HepG2 (cell line): ENCODE data around the gene POLR3GL. TPM values are rescaled to one million over a fixed set of nuclear protein-coding genes. Genes with fewer than 3 reads are reported as not detected.

Experiments
- AKAP8 ChIP-seq: sonication (generic); formaldehyde crosslinking; IDR thresholded peaks from 2 replicates; pipeline ENCODE4 v1.5.1; 2020; ENCODE audit warnings: mild to moderate bottlenecking, missing genetic modification reagents
- CBX5 ChIP-seq: sonication (generic); formaldehyde crosslinking; IDR thresholded peaks from 2 replicates; pipeline ENCODE4 v1.4.0; 2020; ENCODE audit warnings: missing genetic modification reagents, borderline replicate concordance
- CEBPG ChIP-seq: IDR thresholded peaks from 2 replicates; pipeline ENCODE4 v1.6.1; 2016
- CTCF ChIP-seq: sonication (generic); formaldehyde crosslinking; IDR thresholded peaks from 2 replicates; pipeline ENCODE4 v1.5.0; 2020; ENCODE audit warnings: mild to moderate bottlenecking, missing genetic modification reagents, moderate library complexity
- FOXM1 ChIP-seq: sonication (generic); formaldehyde crosslinking; IDR thresholded peaks from 2 replicates; pipeline ENCODE4 v1.5.0; 2020; ENCODE audit warnings: missing genetic modification reagents
- KDM2A ChIP-seq: sonication (generic); formaldehyde crosslinking; IDR thresholded peaks from 2 replicates; pipeline ENCODE4 v1.4.0; 2020; ENCODE audit warnings: low read depth, missing genetic modification reagents, borderline replicate concordance
- KDM3A ChIP-seq: IDR thresholded peaks from 2 replicates; pipeline ENCODE4 v1.6.1; 2018; ENCODE audit warnings: low read depth, missing compliant biosample characterization
- MAFK ChIP-seq, 2 experiments: IDR thresholded peaks in 1 of 2; conservative IDR thresholded peaks in 1 of 2; 2 replicates each; pipeline ENCODE4 v1.6.1; 2011; ENCODE audit warnings: improper control_type of control experiment in 2 of 2, low read length in 2 of 2
- MNT ChIP-seq: fragments of 450-650 bp; IDR thresholded peaks from 2 replicates; pipeline ENCODE4 v1.6.1; 2016
- MYPOP ChIP-seq: sonication (generic); formaldehyde crosslinking; IDR thresholded peaks from 2 replicates; pipeline ENCODE4 v1.8.1; 2023; ENCODE audit warnings: mild to moderate bottlenecking, moderate library complexity, missing genetic modification reagents
- POLR2A ChIP-seq, 2 experiments: IDR thresholded peaks; 2 replicates each; pipeline ENCODE4 v1.6.1; 2011; ENCODE audit warnings: low read depth in 2 of 2, low read length in 2 of 2, mild to moderate bottlenecking in 1 of 2, moderate library complexity in 1 of 2; ENCODE audit not compliant: insufficient read depth in 1 of 2
- RBM22 ChIP-seq: fragments of 200-400 bp; formaldehyde crosslinking; optimal IDR thresholded peaks from 2 replicates; pipeline ENCODE3; 2017; ENCODE audit warnings: mild to moderate bottlenecking, low read length, moderate library complexity
- SMAD1 ChIP-seq: sonication (generic); formaldehyde crosslinking; IDR thresholded peaks from 2 replicates; pipeline ENCODE4 v1.4.0; 2020; ENCODE audit warnings: missing genetic modification reagents, low read depth, mild to moderate bottlenecking, borderline replicate concordance
- ZNF138 ChIP-seq: sonication (generic); formaldehyde crosslinking; IDR thresholded peaks from 2 replicates; pipeline ENCODE4 v1.5.0; 2020; ENCODE audit warnings: mild to moderate bottlenecking, low read depth, missing genetic modification reagents
- ZNF414 ChIP-seq: sonication (generic); formaldehyde crosslinking; IDR thresholded peaks from 2 replicates; pipeline ENCODE4 v1.5.0; 2020; ENCODE audit warnings: missing genetic modification reagents
- ZNF788 ChIP-seq: sonication (generic); formaldehyde crosslinking; IDR thresholded peaks from 2 replicates; pipeline ENCODE4 v1.5.0; 2020; ENCODE audit warnings: mild to moderate bottlenecking, missing genetic modification reagents, borderline replicate concordance
- polyA plus RNA-seq, 8 experiments: library from polyadenylated mRNA; depleted of rRNA in 3 of 8; stranded (reverse) in 7 of 8; unstranded in 1 of 8; fragments of >200 nt; fragmentation: Illumina TruSeq in 4 of 8; extraction: Trizol in 4 of 8; gene quantifications; 2 replicates each; pipeline versions ENCODE4 v1.2.1 to v1.2.3, GENCODE V29; 2011 to 2016; ENCODE audit warnings: low read depth in 4 of 8, missing spikeins in 1 of 8, mixed read lengths in 1 of 8; ENCODE audit not compliant: insufficient read depth in 1 of 8
- total RNA-seq, 5 experiments: library from RNA; depleted of rRNA; stranded (reverse); fragments of >200 nt; fragmentation: Illumina TruSeq; extraction: Trizol; gene quantifications; 2 replicates each; pipeline ENCODE4 v1.2.3, GENCODE V29; 2016; ENCODE audit warnings: low read depth in 1 of 5
- TF ChIP-seq, protein P1 (sequence below): IDR thresholded peaks from 2 replicates; pipeline ENCODE4 v1.6.1; 2016

POLR3GL gene
- total and polyA plus RNA-seq, 2 of the 13 experiments (the other 11 are each of a cell fraction or from before 2014, with no cell fraction given): 11.5 to 12.4 TPM

- TF ChIP-seq SMAD1 (CRISPR knock-in tag) (no peak), FOXM1 (CRISPR knock-in tag) (no peak), MAFK (conservative IDR thresholded peaks at IDR 0.05 in 1 of 2, IDR thresholded peaks at IDR 0.05 in 1 of 2; ENCODE audit: low read length in 2 of 2) (no peak), CEBPG (CRISPR knock-in tag) (no peak), ZNF788 (peak; percentile 35; the same call in 1 of the 2 replicates), CTCF (peak; percentile 73), MYPOP (CRISPR knock-in tag) (peak; percentile 49; the same call in 1 of the 2 replicates), CBX5 (CRISPR knock-in tag) (peak; percentile 48; the same call in 1 of the 2 replicates), AKAP8 (CRISPR knock-in tag) (0 out of 2 replicates have a peak, but pooled peaks have one; percentile 50), MNT (peak; percentile 49; the same call in 1 of the 2 replicates), RBM22 (peak; percentile 32), KDM2A (CRISPR knock-in tag) (peak; percentile 79; the same call in 1 of the 2 replicates), POLR2A (IDR thresholded peaks at IDR 0.05; ENCODE audit: insufficient read depth in 1 of 2, low read depth in 2 of 2, low read length in 2 of 2) (peak; percentile 90 to 93), KDM3A (CRISPR knock-in tag) (peak; percentile 29; the same call in 1 of the 2 replicates), ZNF414 (CRISPR knock-in tag) (no peak; the same call in 1 of the 2 replicates), ZNF138 (CRISPR knock-in tag) (no peak)
- TF ChIP-seq, protein P1, sequence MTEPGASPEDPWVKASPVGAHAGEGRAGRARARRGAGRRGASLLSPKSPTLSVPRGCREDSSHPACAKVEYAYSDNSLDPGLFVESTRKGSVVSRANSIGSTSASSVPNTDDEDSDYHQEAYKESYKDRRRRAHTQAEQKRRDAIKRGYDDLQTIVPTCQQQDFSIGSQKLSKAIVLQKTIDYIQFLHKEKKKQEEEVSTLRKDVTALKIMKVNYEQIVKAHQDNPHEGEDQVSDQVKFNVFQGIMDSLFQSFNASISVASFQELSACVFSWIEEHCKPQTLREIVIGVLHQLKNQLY: no peak
Observed at GRCh38 chr1:145927063-145927886, 37.2 kb upstream of the POLR3GL start, which contains the start of gene RBM8A (continued).
